ENCODE results near the gene PFDN2.

Gene PFDN2

GRCh38 chr1:161083748-161084596 lies 33.9 kb downstream of the PFDN2 start:
- no peak for TF ChIP-seq CTCF (IDR thresholded peaks at IDR 0.05; ENCODE audit: extremely low read depth, missing control alignments)
- no peak for DNase-seq (ENCODE audit: low spot score)

GRCh38 chr1:161082996-161083747 lies 34.7 kb downstream of the PFDN2 start:
- no peak for TF ChIP-seq CTCF (IDR thresholded peaks at IDR 0.05; ENCODE audit: extremely low read depth, missing control alignments)
- DNase-seq (ENCODE audit: low spot score), result no peak

GRCh38 chr1:161082483-161082882 lies 35.4 kb downstream of the PFDN2 start:
- TF ChIP-seq CTCF (IDR thresholded peaks at IDR 0.05; ENCODE audit: extremely low read depth, missing control alignments), result no peak
- no peak for DNase-seq (ENCODE audit: low spot score)

GRCh38 chr1:161081519-161081918 lies 36.3 kb downstream of the PFDN2 start:
- TF ChIP-seq CTCF (IDR thresholded peaks at IDR 0.05; ENCODE audit: extremely low read depth, missing control alignments), result no peak
- no peak for DNase-seq (ENCODE audit: low spot score)

GRCh38 chr1:161080441-161081405 lies 37.1 kb downstream of the PFDN2 start:
- DNase-seq (ENCODE audit: low spot score), result no peak
- TF ChIP-seq CTCF (IDR thresholded peaks at IDR 0.05; ENCODE audit: extremely low read depth, missing control alignments), result no peak

- TF ChIP-seq CTCF (IDR thresholded peaks at IDR 0.05; ENCODE audit: extremely low read depth, missing control alignments), result no peak
- no peak for DNase-seq (ENCODE audit: low spot score)
Measured at GRCh38 chr1:161079436-161080110, 38.3 kb downstream of the PFDN2 start.

Data from GM20000 (cell line).